ENCODE results near the gene SLC22A7. TPM values are rescaled to one million over a fixed set of nuclear protein-coding genes. Genes with fewer than 3 reads are reported as not detected.
A peak's percentile ranks its signal among the peaks of the same experiment; 100 is the strongest.

SLC22A7 gene
- total RNA-seq, 2 experiments from 2014 or later: not detected

DNA sequence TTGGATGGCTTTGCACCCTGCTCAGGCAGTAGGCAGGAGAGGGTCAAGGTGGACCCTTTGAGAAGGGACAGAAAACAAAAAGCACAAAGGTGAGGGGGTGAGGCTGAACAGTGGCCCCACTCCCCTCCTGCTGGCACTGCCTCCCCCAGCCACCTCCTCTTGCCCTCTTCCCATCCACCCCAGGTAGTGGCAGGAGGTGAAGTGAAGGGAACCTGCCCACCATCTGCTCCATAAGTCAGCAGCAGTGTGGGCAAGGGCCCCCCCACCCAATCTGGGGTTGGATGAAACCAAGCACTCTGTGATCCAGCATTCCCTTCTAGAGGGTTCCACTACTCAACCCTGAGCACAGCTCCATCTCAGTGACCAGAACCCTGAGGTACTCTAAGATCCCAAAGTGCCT is 26.1 kb upstream of the SLC22A7 start:
- H3K4me3 Mint-ChIP-seq: no peak overlapping the region
- ATAC-seq (ENCODE audit: low read depth) (no peak), DNase-seq (no peak)
- POLR2A ChIA-PET: interaction anchor here (0.6 kb wide), 1 partner anchor 73 kb away, joined by 3 read pairs; no protein-coding TSS in a partner anchor
- H3K4me1 Mint-ChIP-seq: peaks cover 10% of the 10 kb centered on the region
- no peak overlapping the region for H3K27ac Mint-ChIP-seq
- peaks cover 61% of the 10 kb centered on the region for H3K27me3 Mint-ChIP-seq
- H3K9me3 Mint-ChIP-seq: no peaks in the 10 kb centered on the region
- H3K36me3 Mint-ChIP-seq: no peaks in the 10 kb centered on the region

DNA sequence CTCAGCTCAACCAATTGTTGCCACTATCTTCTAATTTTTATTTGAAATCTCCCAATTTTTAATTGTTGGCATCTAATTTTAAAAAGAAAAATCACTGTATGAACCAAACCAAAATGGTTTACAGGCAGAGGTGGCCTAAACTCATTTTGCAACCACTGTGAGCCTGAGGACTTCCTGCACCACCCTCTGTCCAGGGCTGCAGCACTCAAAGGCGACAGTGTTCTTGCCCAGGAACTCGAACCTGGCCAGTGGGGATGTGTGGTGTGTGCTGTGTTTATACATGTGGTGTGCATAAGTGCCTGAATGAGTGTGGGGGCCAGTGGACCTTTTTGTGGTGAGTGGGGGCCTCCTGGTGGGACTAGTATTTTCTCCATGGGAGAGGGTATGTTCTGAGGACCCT is 24.4 kb upstream of the SLC22A7 start:
- H3K27me3 Mint-ChIP-seq: peaks cover 62% of the 10 kb centered on the region
- POLR2A ChIA-PET: no interaction called here
- DNase-seq: no peak
- peaks cover 10% of the 10 kb centered on the region for H3K4me1 Mint-ChIP-seq
- no peak overlapping the region for H3K27ac Mint-ChIP-seq
- no peaks in the 10 kb centered on the region for H3K9me3 Mint-ChIP-seq
- no peaks in the 10 kb centered on the region for H3K36me3 Mint-ChIP-seq
- no peak overlapping the region for H3K4me3 Mint-ChIP-seq
- ATAC-seq (ENCODE audit: low read depth): no peak

GRCh38 chr6:43274127-43274915 is 23.7 kb upstream of the SLC22A7 start:
- POLR2A ChIA-PET: interaction anchor here (0.6 kb wide), 1 partner anchor 233 kb away, joined by 3 read pairs; no protein-coding TSS in a partner anchor
- Mint-ChIP-seq H3K9me3 (no peaks in the 10 kb centered on the region), H3K4me3 (peak overlapping the region; percentile 61), H3K27ac (no peak overlapping the region), H3K4me1 (peaks cover 5% of the 10 kb centered on the region), H3K27me3 (peaks cover 57% of the 10 kb centered on the region), H3K36me3 (no peaks in the 10 kb centered on the region)
- DNase-seq (no peak), ATAC-seq (ENCODE audit: low read depth) (no peak)

DNA sequence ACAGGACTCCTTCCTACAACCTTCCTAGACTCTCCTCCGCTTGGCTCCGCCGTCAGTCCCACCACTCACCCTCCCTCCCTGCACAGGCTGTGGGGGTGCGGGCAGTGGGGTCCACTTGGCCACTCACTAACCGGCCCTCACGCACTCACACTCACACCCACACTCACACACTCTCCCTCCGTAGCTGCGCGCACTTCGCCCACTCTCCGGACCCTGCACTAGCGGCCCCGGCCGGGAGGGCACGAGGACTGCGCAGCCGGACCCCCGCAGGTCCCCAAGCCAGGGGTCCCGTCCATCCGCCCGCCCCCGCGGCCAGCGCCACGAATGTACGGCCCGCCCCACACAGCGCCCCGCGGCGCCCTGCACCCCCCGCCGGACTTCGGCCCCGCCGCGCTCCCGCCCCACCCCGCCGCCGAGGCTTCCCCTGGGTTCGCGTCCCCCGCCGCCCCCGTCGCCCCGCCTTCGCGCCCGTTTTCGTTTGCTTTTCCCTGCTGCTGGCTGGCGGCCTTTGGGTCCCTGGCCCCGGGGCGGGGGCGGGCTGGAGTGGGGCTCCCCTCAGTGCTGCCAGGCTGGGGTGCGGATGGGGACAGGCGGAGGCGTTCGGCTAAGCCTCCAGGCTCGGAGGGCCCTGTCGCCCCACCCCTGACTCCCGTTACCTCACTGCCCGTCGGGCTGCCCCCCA is 23.0 kb upstream of the SLC22A7 start:
- H3K9me3 Mint-ChIP-seq: no peaks in the 10 kb centered on the region
- peak overlapping the region; percentile 59 for H3K27ac Mint-ChIP-seq
- H3K4me3 Mint-ChIP-seq: peak overlapping the region; percentile 81
- no peaks in the 10 kb centered on the region for H3K36me3 Mint-ChIP-seq
- DNase-seq (peak; percentile 56), ATAC-seq (ENCODE audit: low read depth) (peak; percentile 39)
- peaks cover 55% of the 10 kb centered on the region for H3K27me3 Mint-ChIP-seq
- peaks cover 5% of the 10 kb centered on the region for H3K4me1 Mint-ChIP-seq
- POLR2A ChIA-PET: interaction anchor here (0.6 kb wide), 1 partner anchor 232 kb away, joined by 3 read pairs; no protein-coding TSS in a partner anchor

DNA sequence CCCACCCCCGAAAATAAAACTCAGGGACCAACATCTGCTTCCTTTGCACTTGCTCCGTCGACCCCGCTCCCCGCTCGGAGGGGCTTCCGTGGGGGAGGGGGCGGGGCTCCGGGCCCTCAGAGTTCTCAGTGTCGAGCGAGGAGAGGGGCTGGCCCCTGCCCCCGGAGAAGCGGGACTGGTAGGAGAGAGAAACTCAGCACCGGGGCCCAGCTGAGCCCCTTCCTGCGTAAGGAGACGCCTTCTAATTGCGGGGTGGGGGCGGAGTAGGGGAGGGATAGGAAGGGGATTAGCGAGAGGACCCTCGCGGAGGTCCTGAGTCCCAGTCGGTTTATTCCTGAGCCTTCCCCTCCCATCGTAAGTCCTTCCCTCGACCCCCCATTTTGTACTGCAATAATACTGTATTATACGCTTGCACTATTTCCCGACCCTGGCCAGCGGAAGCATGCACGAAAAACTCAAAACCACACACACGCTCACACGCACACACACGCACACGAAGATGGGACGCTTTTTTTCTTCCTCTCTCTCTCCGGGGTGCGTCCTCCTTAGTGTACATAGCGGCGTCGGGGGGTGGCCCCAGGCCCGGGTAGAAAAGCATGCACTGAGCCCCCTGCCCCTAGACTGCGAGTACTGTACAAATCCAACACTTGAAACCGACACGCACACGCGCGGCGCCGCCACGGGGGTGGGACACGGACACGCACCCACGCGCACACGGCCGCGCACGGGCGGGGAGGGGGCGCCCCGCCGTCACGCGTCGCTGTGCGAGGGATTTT is 22.1 kb upstream of the SLC22A7 start:
- POLR2A ChIA-PET: no interaction called here
- Mint-ChIP-seq H3K4me3 (peak overlapping the region; percentile 81), H3K27ac (peak overlapping the region; percentile 67)

DNA sequence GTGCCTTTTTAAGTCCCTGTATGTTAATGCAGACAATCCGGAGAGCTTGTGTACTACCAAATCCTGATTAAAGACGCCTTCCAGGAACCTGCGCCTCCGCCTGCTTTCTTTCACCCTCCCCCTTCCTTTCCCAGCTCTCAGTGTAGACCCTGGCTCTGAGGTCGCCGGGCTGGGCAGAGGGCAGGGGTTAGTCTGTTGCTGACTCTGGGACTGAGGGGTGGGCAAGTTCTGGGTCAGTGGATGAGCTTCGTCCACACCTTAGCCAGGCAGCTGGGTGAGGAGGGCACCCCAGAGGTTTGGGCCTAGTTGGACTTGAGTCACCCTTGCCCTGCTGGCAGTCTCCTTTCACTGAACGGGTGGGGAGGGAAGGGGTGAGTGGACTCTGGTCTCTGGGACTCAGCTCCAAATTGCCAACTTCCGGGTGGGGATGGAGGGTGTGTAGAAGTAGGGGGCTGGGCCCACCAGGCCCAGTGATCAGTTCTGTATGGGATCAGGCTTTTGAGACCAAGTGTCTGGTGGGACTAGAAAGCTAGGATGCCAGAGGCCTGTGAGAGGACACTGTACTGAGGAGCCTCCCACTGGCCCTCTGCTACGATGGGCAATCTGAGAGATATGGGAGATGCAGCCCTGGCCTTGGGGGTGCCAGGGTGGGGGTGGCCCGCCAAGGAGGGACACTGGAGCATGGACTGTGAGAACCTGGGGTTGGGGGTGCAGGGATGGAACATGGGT is 21.3 kb upstream of the SLC22A7 start:
- Mint-ChIP-seq H3K27ac (no peak overlapping the region), H3K27me3 (peaks cover 55% of the 10 kb centered on the region), H3K4me1 (peaks cover 5% of the 10 kb centered on the region), H3K4me3 (peak overlapping the region; percentile 81), H3K9me3 (no peaks in the 10 kb centered on the region), H3K36me3 (no peaks in the 10 kb centered on the region)
- no peak for ATAC-seq (ENCODE audit: low read depth)
- no peak for DNase-seq
- POLR2A ChIA-PET: no interaction called here

More for the DNA sequence above, 22.1 kb upstream of the SLC22A7 start:
- Mint-ChIP-seq H3K9me3 (no peaks in the 10 kb centered on the region), H3K36me3 (no peaks in the 10 kb centered on the region), H3K4me1 (peaks cover 5% of the 10 kb centered on the region), H3K27me3 (peaks cover 54% of the 10 kb centered on the region)
- DNase-seq (peak; percentile 56), ATAC-seq (ENCODE audit: low read depth) (peak; percentile 70)

- Mint-ChIP-seq H3K4me1 (peaks cover 7% of the 10 kb centered on the region), H3K9me3 (no peaks in the 10 kb centered on the region), H3K27ac (peak overlapping the region; percentile 32), H3K36me3 (no peaks in the 10 kb centered on the region), H3K27me3 (peaks cover 53% of the 10 kb centered on the region), H3K4me3 (no peak overlapping the region)
- DNase-seq (no peak), ATAC-seq (ENCODE audit: low read depth) (no peak)
- POLR2A ChIA-PET: no interaction called here
Measured at GRCh38 chr6:43277306-43277642, 20.8 kb upstream of the SLC22A7 start.

- H3K27ac Mint-ChIP-seq: peak overlapping the region; percentile 32
- POLR2A ChIA-PET: no interaction called here
Measured at GRCh38 chr6:43277643-43278523, 20.2 kb upstream of the SLC22A7 start.

GRCh38 chr6:43278524-43279078 is 19.5 kb upstream of the SLC22A7 start:
- H3K27ac Mint-ChIP-seq: no peak overlapping the region
- POLR2A ChIA-PET: no interaction called here
- ATAC-seq (ENCODE audit: low read depth): no peak
- H3K4me3 Mint-ChIP-seq: no peak overlapping the region
- H3K4me1 Mint-ChIP-seq: peaks cover 7% of the 10 kb centered on the region
- no peak for DNase-seq
- peaks cover 45% of the 10 kb centered on the region for H3K27me3 Mint-ChIP-seq
- no peaks in the 10 kb centered on the region for H3K9me3 Mint-ChIP-seq
- H3K36me3 Mint-ChIP-seq: no peaks in the 10 kb centered on the region

More at GRCh38 chr6:43277643-43278523, 20.2 kb upstream of the SLC22A7 start:
- no peak overlapping the region for H3K4me3 Mint-ChIP-seq
- ATAC-seq (ENCODE audit: low read depth) (no peak), DNase-seq (no peak)
- no peaks in the 10 kb centered on the region for H3K36me3 Mint-ChIP-seq
- peaks cover 51% of the 10 kb centered on the region for H3K27me3 Mint-ChIP-seq
- H3K9me3 Mint-ChIP-seq: no peaks in the 10 kb centered on the region
- peaks cover 7% of the 10 kb centered on the region for H3K4me1 Mint-ChIP-seq

- H3K4me3 Mint-ChIP-seq: no peak overlapping the region
- H3K27ac Mint-ChIP-seq: no peak overlapping the region
- peaks cover 6% of the 10 kb centered on the region for H3K4me1 Mint-ChIP-seq
- ATAC-seq (ENCODE audit: low read depth): no peak
- H3K27me3 Mint-ChIP-seq: peaks cover 37% of the 10 kb centered on the region
- no peak for DNase-seq
- no peaks in the 10 kb centered on the region for H3K9me3 Mint-ChIP-seq
- H3K36me3 Mint-ChIP-seq: no peaks in the 10 kb centered on the region
- POLR2A ChIA-PET: no interaction called here
Measured at GRCh38 chr6:43280234-43280633, 17.8 kb upstream of the SLC22A7 start.

GRCh38 chr6:43282060-43282459 is 16.0 kb upstream of the SLC22A7 start:
- no peaks in the 10 kb centered on the region for H3K36me3 Mint-ChIP-seq
- POLR2A ChIA-PET: interaction anchor here (0.6 kb wide), 1 partner anchor 182 kb away, joined by 3 read pairs; no protein-coding TSS in a partner anchor
- DNase-seq: no peak
- peaks cover 33% of the 10 kb centered on the region for H3K27me3 Mint-ChIP-seq
- peaks cover 2% of the 10 kb centered on the region for H3K4me1 Mint-ChIP-seq
- H3K4me3 Mint-ChIP-seq: no peak overlapping the region
- no peak for ATAC-seq (ENCODE audit: low read depth)
- H3K27ac Mint-ChIP-seq: no peak overlapping the region
- no peaks in the 10 kb centered on the region for H3K9me3 Mint-ChIP-seq
